Nephron progenitor cell (in vitro differentiated cells): ENCODE data around the gene CMTM3.

Source experiments
- DNase-seq: peaks from one replicate; pipeline ENCODE4 v3.0.0; 2021
- H3K27ac Mint-ChIP-seq: 2 replicates; pipeline ENCODE4 v1.8.0; 2021; ENCODE audit warnings: mild to moderate bottlenecking, moderate library complexity, mixed read lengths
- H3K27me3 Mint-ChIP-seq: 2 replicates; pipeline ENCODE4 v1.8.0; 2021; ENCODE audit warnings: mild to moderate bottlenecking, low read depth, mixed read lengths; ENCODE audit not compliant: poor library complexity
- H3K36me3 Mint-ChIP-seq: 2 replicates; pipeline ENCODE4 v1.8.0; 2021; ENCODE audit warnings: low read depth, mixed read lengths
- H3K4me1 Mint-ChIP-seq: 2 replicates; pipeline ENCODE4 v1.8.0; 2021; ENCODE audit warnings: mixed read lengths
- H3K4me3 Mint-ChIP-seq: 2 replicates; pipeline ENCODE4 v1.8.0; 2021; ENCODE audit warnings: mild to moderate bottlenecking, moderate library complexity, mixed read lengths
- H3K9me3 Mint-ChIP-seq: 2 replicates; pipeline ENCODE4 v1.8.0; 2021; ENCODE audit warnings: mild to moderate bottlenecking, moderate library complexity, mixed read lengths
- TF ChIP-seq, protein P1 (sequence below): fragments of 200-600 bp; sonication (generic); IDR thresholded peaks from 2 replicates; pipeline ENCODE4 v1.5.0; 2021; ENCODE audit warnings: antibody characterized with exemption

CMTM3 gene, protein sequence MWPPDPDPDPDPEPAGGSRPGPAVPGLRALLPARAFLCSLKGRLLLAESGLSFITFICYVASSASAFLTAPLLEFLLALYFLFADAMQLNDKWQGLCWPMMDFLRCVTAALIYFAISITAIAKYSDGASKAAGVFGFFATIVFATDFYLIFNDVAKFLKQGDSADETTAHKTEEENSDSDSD

DNA sequence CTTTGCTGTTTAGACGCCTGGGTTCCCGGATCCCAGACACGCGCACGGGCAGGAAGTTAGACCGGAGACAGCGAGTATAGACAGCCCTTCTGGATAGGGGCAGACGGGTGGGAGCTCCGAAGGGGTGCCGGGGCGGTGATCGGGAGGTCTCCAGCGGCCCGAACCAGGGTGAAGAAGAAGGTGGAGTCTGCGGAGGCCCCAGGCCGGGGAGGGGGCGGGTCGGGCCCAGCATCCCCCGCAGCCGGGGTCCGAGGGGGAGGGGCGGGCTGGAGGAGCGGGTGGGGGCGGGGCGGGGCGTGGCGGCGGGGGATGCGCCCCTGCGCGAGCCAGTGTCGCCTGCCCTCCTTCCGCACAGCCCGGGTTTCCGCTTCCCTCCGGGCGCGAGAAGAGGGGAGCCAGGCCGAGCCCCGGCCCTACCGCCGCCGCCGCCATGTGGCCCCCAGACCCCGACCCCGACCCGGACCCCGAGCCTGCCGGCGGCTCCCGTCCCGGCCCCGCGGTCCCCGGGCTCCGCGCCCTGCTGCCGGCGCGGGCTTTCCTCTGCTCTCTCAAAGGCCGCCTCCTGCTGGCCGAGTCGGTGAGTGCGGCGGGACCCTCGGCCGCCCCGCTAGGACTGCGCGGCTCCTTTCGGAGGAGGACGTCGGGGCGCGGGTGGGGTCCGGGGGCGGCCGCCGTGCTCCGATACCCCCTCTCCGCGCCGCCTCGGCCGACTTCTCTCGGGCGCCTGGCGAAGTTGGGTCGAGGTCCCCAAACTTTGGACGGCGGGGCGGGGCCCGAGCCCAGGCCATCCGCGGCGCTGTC is at the start of gene CMTM3:
TSS of gene CMTM3 (plus strand) at position 329 of the 801 bp plus-strand sequence. CDS start at position 431, 102 bp downstream.
- Mint-ChIP-seq H3K27me3 (peaks cover 5% of the 10 kb centered on the region), H3K4me1 (peaks cover 53% of the 10 kb centered on the region), H3K4me3 (peak within 1 kb of the TSS; percentile 91), H3K36me3 (peaks cover 4% of the 10 kb centered on the region), H3K27ac (peak within 1 kb of the TSS; percentile 95), H3K9me3 (no peaks in the 10 kb centered on the region)
- TF ChIP-seq, protein P1, sequence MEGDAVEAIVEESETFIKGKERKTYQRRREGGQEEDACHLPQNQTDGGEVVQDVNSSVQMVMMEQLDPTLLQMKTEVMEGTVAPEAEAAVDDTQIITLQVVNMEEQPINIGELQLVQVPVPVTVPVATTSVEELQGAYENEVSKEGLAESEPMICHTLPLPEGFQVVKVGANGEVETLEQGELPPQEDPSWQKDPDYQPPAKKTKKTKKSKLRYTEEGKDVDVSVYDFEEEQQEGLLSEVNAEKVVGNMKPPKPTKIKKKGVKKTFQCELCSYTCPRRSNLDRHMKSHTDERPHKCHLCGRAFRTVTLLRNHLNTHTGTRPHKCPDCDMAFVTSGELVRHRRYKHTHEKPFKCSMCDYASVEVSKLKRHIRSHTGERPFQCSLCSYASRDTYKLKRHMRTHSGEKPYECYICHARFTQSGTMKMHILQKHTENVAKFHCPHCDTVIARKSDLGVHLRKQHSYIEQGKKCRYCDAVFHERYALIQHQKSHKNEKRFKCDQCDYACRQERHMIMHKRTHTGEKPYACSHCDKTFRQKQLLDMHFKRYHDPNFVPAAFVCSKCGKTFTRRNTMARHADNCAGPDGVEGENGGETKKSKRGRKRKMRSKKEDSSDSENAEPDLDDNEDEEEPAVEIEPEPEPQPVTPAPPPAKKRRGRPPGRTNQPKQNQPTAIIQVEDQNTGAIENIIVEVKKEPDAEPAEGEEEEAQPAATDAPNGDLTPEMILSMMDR: peak; percentile 54
- peak; percentile 87 for DNase-seq

DNA sequence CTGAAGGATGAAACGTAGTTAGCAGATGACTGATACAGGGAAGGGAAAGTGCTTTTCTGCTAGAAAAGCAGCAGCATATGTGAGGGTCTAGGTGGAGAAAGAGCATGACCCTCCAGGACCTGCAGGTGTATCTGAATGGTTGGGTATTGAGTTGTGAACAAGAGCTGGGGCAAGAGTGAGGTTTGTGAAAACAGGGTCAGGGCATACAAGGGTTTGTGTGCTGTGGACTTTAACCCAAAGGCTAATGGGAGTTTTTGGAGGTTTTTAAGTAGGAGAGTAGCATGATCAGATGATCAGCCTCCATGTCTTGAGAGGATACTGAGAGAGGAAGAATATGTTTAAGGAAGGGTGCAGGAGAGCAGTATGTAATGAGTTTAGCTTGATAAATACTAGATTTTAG is 44.4 kb upstream of the CMTM3 start:
- TF ChIP-seq, protein P1: no peak
- peaks cover 3% of the 10 kb centered on the region for H3K27me3 Mint-ChIP-seq
- peak overlapping the region; percentile 1 for H3K27ac Mint-ChIP-seq
- H3K4me1 Mint-ChIP-seq: peaks cover 10% of the 10 kb centered on the region
- H3K9me3 Mint-ChIP-seq: no peaks in the 10 kb centered on the region
- no peak for DNase-seq
- H3K36me3 Mint-ChIP-seq: peaks cover 31% of the 10 kb centered on the region
- H3K4me3 Mint-ChIP-seq: no peak overlapping the region

DNA sequence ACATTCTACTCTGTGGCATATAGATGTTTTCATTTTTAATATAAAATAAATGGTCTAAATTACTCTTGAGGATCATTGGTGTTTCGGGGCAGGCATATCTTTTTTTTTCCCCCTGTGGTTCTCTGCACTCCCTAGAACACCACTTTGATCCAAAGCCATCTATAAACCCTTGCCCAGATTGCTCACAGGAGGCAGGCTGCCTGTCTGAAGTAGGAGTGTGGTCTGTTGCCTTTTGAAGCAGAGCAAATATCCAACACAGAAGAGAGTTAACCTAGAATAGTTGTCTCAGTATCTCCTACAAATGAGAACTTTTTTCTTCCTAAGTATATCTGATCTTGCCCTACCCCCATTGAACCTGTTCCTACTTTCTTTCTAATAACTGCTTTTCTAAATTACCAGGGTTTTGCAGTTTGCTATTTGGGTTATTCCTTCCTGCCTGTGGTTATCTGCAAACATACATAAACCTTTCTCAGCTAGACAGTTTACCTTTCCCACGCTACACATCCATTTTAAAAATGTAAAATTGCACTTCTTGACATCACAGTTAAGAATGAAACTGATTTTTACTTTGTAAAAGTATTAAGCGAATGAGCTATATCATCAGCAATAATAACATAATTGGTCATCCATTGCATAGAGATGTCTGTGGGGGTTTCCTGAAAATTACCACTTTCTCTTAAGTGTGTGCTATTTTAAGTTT is 43.0 kb upstream of the CMTM3 start:
- TF ChIP-seq, protein P1: no peak
- H3K36me3 Mint-ChIP-seq: peaks cover 37% of the 10 kb centered on the region
- DNase-seq: no peak
- no peak overlapping the region for H3K27ac Mint-ChIP-seq
- peaks cover 10% of the 10 kb centered on the region for H3K4me1 Mint-ChIP-seq
- H3K27me3 Mint-ChIP-seq: no peaks in the 10 kb centered on the region
- H3K4me3 Mint-ChIP-seq: no peak overlapping the region
- H3K9me3 Mint-ChIP-seq: no peaks in the 10 kb centered on the region

DNA sequence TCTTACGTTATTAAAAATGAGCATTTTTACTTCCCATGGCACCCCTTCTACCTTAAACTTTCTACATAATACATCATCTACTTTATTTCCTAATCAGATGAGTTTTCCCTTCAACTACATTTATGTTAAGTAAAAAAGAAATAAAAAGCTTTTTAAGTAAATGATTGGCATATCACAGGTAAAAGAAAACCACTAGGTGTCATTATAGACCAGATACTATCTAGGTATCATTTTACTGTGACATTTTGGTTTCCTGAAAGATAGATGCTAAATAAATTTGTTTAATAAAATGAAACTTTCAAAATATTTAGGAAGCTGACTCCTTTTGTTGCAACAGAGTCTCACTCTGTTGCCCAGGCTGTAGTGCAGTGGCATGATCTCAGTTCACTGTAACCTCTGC is 42.1 kb upstream of the CMTM3 start:
- Mint-ChIP-seq H3K4me1 (peaks cover 10% of the 10 kb centered on the region), H3K27ac (no peak overlapping the region), H3K9me3 (no peaks in the 10 kb centered on the region), H3K27me3 (no peaks in the 10 kb centered on the region), H3K4me3 (no peak overlapping the region), H3K36me3 (peaks cover 44% of the 10 kb centered on the region)
- TF ChIP-seq, protein P1: no peak
- DNase-seq: no peak

DNA sequence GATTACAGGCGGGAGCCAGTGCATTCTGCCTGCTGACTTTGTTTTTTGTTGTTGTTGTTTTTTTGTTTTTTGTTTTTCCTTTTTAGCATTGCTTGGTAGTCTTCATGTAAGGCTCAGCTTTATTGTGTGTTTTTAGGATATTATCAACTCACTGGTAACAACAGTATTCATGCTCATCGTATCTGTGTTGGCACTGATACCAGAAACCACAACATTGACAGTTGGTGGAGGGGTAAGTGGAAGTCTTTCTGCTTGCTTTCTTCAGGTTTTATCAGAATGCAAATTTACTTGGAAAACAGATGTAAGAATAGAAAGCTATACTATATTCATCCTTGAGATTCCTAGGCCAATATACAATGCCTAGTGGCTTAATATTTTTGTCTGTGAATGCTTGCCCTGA is 41.5 kb upstream of the CMTM3 start:
- Mint-ChIP-seq H3K36me3 (peaks cover 47% of the 10 kb centered on the region), H3K27ac (no peak overlapping the region), H3K4me3 (no peak overlapping the region), H3K9me3 (no peaks in the 10 kb centered on the region), H3K4me1 (peaks cover 10% of the 10 kb centered on the region), H3K27me3 (no peaks in the 10 kb centered on the region)
- TF ChIP-seq, protein P1: no peak
- no peak for DNase-seq
